ENCODE measurements around the gene RHBDL1. TPM values are rescaled to one million over a fixed set of nuclear protein-coding genes. Genes with fewer than 3 reads are reported as not detected.

Gene RHBDL1
- total RNA-seq, 3 donors from 2014 or later = 0.52 to 0.71 (median 0.53) TPM

GRCh38 chr16:633336-634050, 42.0 kb upstream of the RHBDL1 start:
- H3K9me3 Mint-ChIP-seq = no peaks in the 10 kb centered on the region
- ATAC-seq = no peak
- peaks cover 4% of the 10 kb centered on the region for H3K4me1 Mint-ChIP-seq (ENCODE audit: low read depth)
- H3K27me3 Mint-ChIP-seq (ENCODE audit: low read depth) = peaks cover 3% of the 10 kb centered on the region
- H3K4me3 Mint-ChIP-seq = no peak overlapping the region
- no peaks in the 10 kb centered on the region for H3K36me3 Mint-ChIP-seq (ENCODE audit: insufficient read depth)
- no peak for DNase-seq

GRCh38 chr16:634051-634670, 41.3 kb upstream of the RHBDL1 start:
- Mint-ChIP-seq H3K9me3 (no peaks in the 10 kb centered on the region), H3K4me3 (peak overlapping the region; percentile 74), H3K27me3 (ENCODE audit: low read depth) (peaks cover 3% of the 10 kb centered on the region), H3K36me3 (ENCODE audit: insufficient read depth) (no peaks in the 10 kb centered on the region), H3K4me1 (ENCODE audit: low read depth) (peaks cover 4% of the 10 kb centered on the region)
- ATAC-seq (no peak), DNase-seq (no peak)

- H3K27me3 Mint-ChIP-seq (ENCODE audit: low read depth) = peaks cover 3% of the 10 kb centered on the region
- DNase-seq (no peak), ATAC-seq (no peak)
- H3K4me3 Mint-ChIP-seq = peak overlapping the region; percentile 74
- H3K4me1 Mint-ChIP-seq (ENCODE audit: low read depth) = peaks cover 4% of the 10 kb centered on the region
- H3K36me3 Mint-ChIP-seq (ENCODE audit: insufficient read depth) = no peaks in the 10 kb centered on the region
- H3K9me3 Mint-ChIP-seq = no peaks in the 10 kb centered on the region
Observed at GRCh38 chr16:634996-635395, 40.5 kb upstream of the RHBDL1 start.

- no peak for DNase-seq
- Mint-ChIP-seq H3K4me3 (peak overlapping the region; percentile 88), H3K36me3 (ENCODE audit: insufficient read depth) (no peaks in the 10 kb centered on the region), H3K27me3 (ENCODE audit: low read depth) (peaks cover 3% of the 10 kb centered on the region), H3K9me3 (no peaks in the 10 kb centered on the region), H3K4me1 (ENCODE audit: low read depth) (peaks cover 4% of the 10 kb centered on the region)
- peak; percentile 2 to 3 for ATAC-seq
Observed at GRCh38 chr16:635573-636205, 39.8 kb upstream of the RHBDL1 start.

- peak; percentile 89 for ATAC-seq
- Mint-ChIP-seq H3K36me3 (ENCODE audit: insufficient read depth) (no peaks in the 10 kb centered on the region), H3K27me3 (ENCODE audit: low read depth) (peaks cover 3% of the 10 kb centered on the region), H3K4me1 (ENCODE audit: low read depth) (peaks cover 4% of the 10 kb centered on the region), H3K9me3 (no peaks in the 10 kb centered on the region), H3K4me3 (peak within 1 kb of the TSS; percentile 88)
- DNase-seq = peak; percentile 87
Observed at GRCh38 chr16:636206-637080, 39.0 kb upstream of the RHBDL1 start, which contains the start of gene METTL26. Gene METTL26 (minus strand): TSS chr16:636305. CDS start chr16:636290, 15 bp downstream.

GRCh38 chr16:637081-638018, 38.1 kb upstream of the RHBDL1 start:
- no peaks in the 10 kb centered on the region for H3K9me3 Mint-ChIP-seq
- peak overlapping the region; percentile 88 for H3K4me3 Mint-ChIP-seq
- peaks cover 4% of the 10 kb centered on the region for H3K4me1 Mint-ChIP-seq (ENCODE audit: low read depth)
- ATAC-seq (peak; percentile 56 to 62), DNase-seq (peak; percentile 84)
- no peaks in the 10 kb centered on the region for H3K36me3 Mint-ChIP-seq (ENCODE audit: insufficient read depth)
- H3K27me3 Mint-ChIP-seq (ENCODE audit: low read depth) = peaks cover 3% of the 10 kb centered on the region

- Mint-ChIP-seq H3K4me1 (ENCODE audit: low read depth) (peaks cover 8% of the 10 kb centered on the region), H3K9me3 (no peaks in the 10 kb centered on the region), H3K27me3 (ENCODE audit: low read depth) (peaks cover 3% of the 10 kb centered on the region), H3K4me3 (no peak overlapping the region), H3K36me3 (ENCODE audit: insufficient read depth) (no peaks in the 10 kb centered on the region)
- no peak for ATAC-seq
- DNase-seq = no peak
Observed at GRCh38 chr16:638034-638543, 37.4 kb upstream of the RHBDL1 start.

GRCh38 chr16:638836-639235, 36.6 kb upstream of the RHBDL1 start:
- DNase-seq (no peak), ATAC-seq (no peak)
- Mint-ChIP-seq H3K9me3 (no peaks in the 10 kb centered on the region), H3K27me3 (ENCODE audit: low read depth) (peaks cover 3% of the 10 kb centered on the region), H3K4me1 (ENCODE audit: low read depth) (peaks cover 11% of the 10 kb centered on the region), H3K36me3 (ENCODE audit: insufficient read depth) (no peaks in the 10 kb centered on the region), H3K4me3 (no peak overlapping the region)

- H3K27me3 Mint-ChIP-seq (ENCODE audit: low read depth) = peaks cover 3% of the 10 kb centered on the region
- ATAC-seq (no peak), DNase-seq (no peak)
- peak overlapping the region; percentile 4 for H3K4me3 Mint-ChIP-seq
- H3K4me1 Mint-ChIP-seq (ENCODE audit: low read depth) = peaks cover 17% of the 10 kb centered on the region
- H3K36me3 Mint-ChIP-seq (ENCODE audit: insufficient read depth) = no peaks in the 10 kb centered on the region
- H3K9me3 Mint-ChIP-seq = no peaks in the 10 kb centered on the region
Observed at GRCh38 chr16:640614-641013, 34.9 kb upstream of the RHBDL1 start.

GRCh38 chr16:641326-642188, 33.9 kb upstream of the RHBDL1 start, which contains the start of gene MCRIP2:
Gene MCRIP2 (plus strand): TSS chr16:641828. CDS start chr16:641992, 164 bp downstream.
- peak within 1 kb of the TSS; percentile 79 for H3K4me3 Mint-ChIP-seq
- peak; percentile 53 to 59 for ATAC-seq
- no peaks in the 10 kb centered on the region for H3K36me3 Mint-ChIP-seq (ENCODE audit: insufficient read depth)
- DNase-seq = peak; percentile 54
- peaks cover 17% of the 10 kb centered on the region for H3K4me1 Mint-ChIP-seq (ENCODE audit: low read depth)
- H3K27me3 Mint-ChIP-seq (ENCODE audit: low read depth) = peaks cover 3% of the 10 kb centered on the region
- no peaks in the 10 kb centered on the region for H3K9me3 Mint-ChIP-seq

- no peaks in the 10 kb centered on the region for H3K9me3 Mint-ChIP-seq
- peaks cover 17% of the 10 kb centered on the region for H3K4me1 Mint-ChIP-seq (ENCODE audit: low read depth)
- peak overlapping the region; percentile 79 for H3K4me3 Mint-ChIP-seq
- ATAC-seq (peak; percentile 50 to 58), DNase-seq (no peak)
- no peaks in the 10 kb centered on the region for H3K36me3 Mint-ChIP-seq (ENCODE audit: insufficient read depth)
- H3K27me3 Mint-ChIP-seq (ENCODE audit: low read depth) = no peaks in the 10 kb centered on the region
Observed at GRCh38 chr16:642189-643049, 33.1 kb upstream of the RHBDL1 start.

- peaks cover 17% of the 10 kb centered on the region for H3K4me1 Mint-ChIP-seq (ENCODE audit: low read depth)
- DNase-seq = no peak
Observed at GRCh38 chr16:643050-643368, 32.5 kb upstream of the RHBDL1 start.

More at GRCh38 chr16:643050-643368, 32.5 kb upstream of the RHBDL1 start:
- Mint-ChIP-seq H3K27me3 (ENCODE audit: low read depth) (no peaks in the 10 kb centered on the region), H3K4me3 (peak overlapping the region; percentile 79), H3K36me3 (ENCODE audit: insufficient read depth) (no peaks in the 10 kb centered on the region), H3K9me3 (no peaks in the 10 kb centered on the region)
- no peak for ATAC-seq
